NAMALWA (cell line): ENCODE data around the gene SLC26A1.

ENCODE experiments used
- DNase-seq: peaks from one replicate; pipeline ENCODE4 v3.0.0-alpha.2; 2015; ENCODE audit warnings: low spot score

The SLC26A1 gene

GRCh38 chr4:964346-965025 is 28.7 kb downstream of the SLC26A1 start:
- no peak for DNase-seq

- DNase-seq = no peak
These were observed 29.7 kb downstream of the SLC26A1 start for GRCh38 chr4:963276-964225.

GRCh38 chr4:962231-963208 is 30.7 kb downstream of the SLC26A1 start:
- no peak for DNase-seq

GRCh38 chr4:961351-962230 is 31.6 kb downstream of the SLC26A1 start:
- DNase-seq = no peak

- DNase-seq = no peak
These were observed 32.4 kb downstream of the SLC26A1 start for GRCh38 chr4:960636-961350.

GRCh38 chr4:960140-960635 is 33.0 kb downstream of the SLC26A1 start:
- DNase-seq = no peak

- DNase-seq = no peak
These were observed 33.7 kb downstream of the SLC26A1 start for GRCh38 chr4:959338-960139.

GRCh38 chr4:958696-959337 is 34.4 kb downstream of the SLC26A1 start:
- no peak for DNase-seq

- DNase-seq = no peak
These were observed 34.9 kb downstream of the SLC26A1 start for GRCh38 chr4:958314-958665.

- DNase-seq = no peak
These were observed 35.5 kb downstream of the SLC26A1 start for GRCh38 chr4:957581-958313.

GRCh38 chr4:957231-957580 is 36.0 kb downstream of the SLC26A1 start:
- DNase-seq = no peak

GRCh38 chr4:956531-957230 is 36.5 kb downstream of the SLC26A1 start:
- no peak for DNase-seq

- no peak for DNase-seq
These were observed 37.2 kb downstream of the SLC26A1 start for GRCh38 chr4:955931-956381.

- no peak for DNase-seq
These were observed 37.9 kb downstream of the SLC26A1 start for GRCh38 chr4:955161-955921.

GRCh38 chr4:954211-955020 is 38.8 kb downstream of the SLC26A1 start:
- DNase-seq = no peak

- no peak for DNase-seq
These were observed 39.7 kb downstream of the SLC26A1 start for GRCh38 chr4:953574-953915.
